ENCODE data around the gene HUWE1.
"Not testable (repeated sequence)": the region's sequence is repeated elsewhere in the genome, so short reads cannot be mapped to it uniquely, and the experiment has no call there.

DNA sequence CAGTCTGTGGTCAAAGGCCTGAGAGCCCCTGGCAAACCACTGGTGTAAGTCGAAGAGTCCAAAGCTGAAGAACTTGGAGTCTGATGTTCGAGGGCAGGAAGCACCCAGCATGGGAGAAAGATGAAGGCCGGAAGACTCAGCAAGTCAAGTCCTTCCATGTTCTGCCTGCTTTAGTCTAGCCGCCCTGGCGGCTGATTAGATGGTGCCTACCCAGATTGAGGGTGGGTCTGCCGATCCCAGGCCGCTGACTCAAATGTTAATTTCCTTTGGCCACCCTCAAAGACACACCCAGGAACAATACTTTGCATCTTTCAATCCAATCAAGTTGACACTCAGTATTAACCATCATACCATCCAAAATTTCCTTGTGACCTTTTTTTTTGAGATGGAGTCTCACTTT lies 33.1 kb upstream of the HUWE1 start:
- TF ChIP-seq, protein P1, sequence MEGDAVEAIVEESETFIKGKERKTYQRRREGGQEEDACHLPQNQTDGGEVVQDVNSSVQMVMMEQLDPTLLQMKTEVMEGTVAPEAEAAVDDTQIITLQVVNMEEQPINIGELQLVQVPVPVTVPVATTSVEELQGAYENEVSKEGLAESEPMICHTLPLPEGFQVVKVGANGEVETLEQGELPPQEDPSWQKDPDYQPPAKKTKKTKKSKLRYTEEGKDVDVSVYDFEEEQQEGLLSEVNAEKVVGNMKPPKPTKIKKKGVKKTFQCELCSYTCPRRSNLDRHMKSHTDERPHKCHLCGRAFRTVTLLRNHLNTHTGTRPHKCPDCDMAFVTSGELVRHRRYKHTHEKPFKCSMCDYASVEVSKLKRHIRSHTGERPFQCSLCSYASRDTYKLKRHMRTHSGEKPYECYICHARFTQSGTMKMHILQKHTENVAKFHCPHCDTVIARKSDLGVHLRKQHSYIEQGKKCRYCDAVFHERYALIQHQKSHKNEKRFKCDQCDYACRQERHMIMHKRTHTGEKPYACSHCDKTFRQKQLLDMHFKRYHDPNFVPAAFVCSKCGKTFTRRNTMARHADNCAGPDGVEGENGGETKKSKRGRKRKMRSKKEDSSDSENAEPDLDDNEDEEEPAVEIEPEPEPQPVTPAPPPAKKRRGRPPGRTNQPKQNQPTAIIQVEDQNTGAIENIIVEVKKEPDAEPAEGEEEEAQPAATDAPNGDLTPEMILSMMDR (IDR thresholded peaks at IDR 0.05): not testable (repeated sequence)
- TF ChIP-seq POLR2A (IDR thresholded peaks at IDR 0.05): not testable (repeated sequence)

Measured in heart left ventricle (tissue), 13 donors.